KOPT-K1 (cell line): ENCODE measurements around the gene PCDH9.

Experiments
- H3K27ac ChIP-seq: fragments of 200-600 bp; sonication (generic); 2 replicates; pipeline ENCODE4 v1.5.1; 2016; ENCODE audit warnings: antibody characterized with exemption, mild to moderate bottlenecking, low read depth, low read length; ENCODE audit not compliant: poor library complexity, severe bottlenecking
- H3K36me3 ChIP-seq: fragments of 200-600 bp; sonication (generic); 2 replicates; pipeline ENCODE4 v1.5.1; 2017; ENCODE audit warnings: antibody characterized with exemption, mild to moderate bottlenecking, low read length, moderate library complexity; ENCODE audit not compliant: insufficient read depth
- H3K9me3 ChIP-seq: fragments of 200-600 bp; sonication (generic); 2 replicates; pipeline ENCODE4 v1.5.1; 2017; ENCODE audit warnings: antibody characterized with exemption, low read length, mild to moderate bottlenecking; ENCODE audit not compliant: insufficient read depth, poor library complexity, severe bottlenecking

Gene PCDH9

DNA sequence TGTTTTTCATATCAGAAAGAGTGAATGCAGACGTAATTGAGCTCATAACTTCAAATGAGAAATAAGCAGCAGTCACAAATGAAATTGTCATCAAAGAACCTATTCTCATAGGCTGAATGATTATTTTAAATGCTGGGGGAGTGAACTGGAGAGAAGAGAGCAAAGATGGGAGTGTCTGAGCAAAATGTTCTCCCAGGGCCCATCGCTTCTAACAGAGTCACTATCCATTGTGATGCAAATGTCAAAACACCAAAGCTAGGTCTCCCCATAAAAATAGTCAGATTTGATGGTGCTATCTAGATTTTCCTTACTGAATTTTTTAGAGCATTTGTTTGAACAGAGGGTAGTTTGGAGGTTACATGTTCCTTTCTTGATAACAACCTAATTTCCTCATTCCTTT is 278.7 kb downstream of the PCDH9 start:
- H3K27ac ChIP-seq, result no peak overlapping the region
- no peaks in the 10 kb centered on the region for H3K9me3 ChIP-seq
- no peaks in the 10 kb centered on the region for H3K36me3 ChIP-seq

DNA sequence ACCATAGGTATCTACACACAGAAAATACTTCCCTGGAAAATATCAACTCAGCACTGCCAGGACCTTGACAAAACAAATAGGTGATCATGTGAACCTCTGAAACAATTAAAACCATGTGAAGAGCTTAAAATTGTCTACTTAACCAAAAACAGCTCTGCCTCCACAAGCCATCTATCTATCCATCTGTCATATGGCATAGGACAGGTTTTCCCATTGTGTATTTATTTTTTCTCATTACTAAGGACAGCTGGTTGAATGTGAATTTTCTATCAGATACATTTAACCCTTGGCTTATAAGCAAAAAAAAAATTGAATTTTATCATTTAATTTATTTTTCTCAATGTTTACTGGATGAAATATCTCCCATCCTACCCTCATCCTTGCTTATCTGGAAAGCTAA is 279.5 kb downstream of the PCDH9 start:
- H3K36me3 ChIP-seq, result no peaks in the 10 kb centered on the region
- H3K9me3 ChIP-seq, result no peaks in the 10 kb centered on the region
- no peak overlapping the region for H3K27ac ChIP-seq

DNA sequence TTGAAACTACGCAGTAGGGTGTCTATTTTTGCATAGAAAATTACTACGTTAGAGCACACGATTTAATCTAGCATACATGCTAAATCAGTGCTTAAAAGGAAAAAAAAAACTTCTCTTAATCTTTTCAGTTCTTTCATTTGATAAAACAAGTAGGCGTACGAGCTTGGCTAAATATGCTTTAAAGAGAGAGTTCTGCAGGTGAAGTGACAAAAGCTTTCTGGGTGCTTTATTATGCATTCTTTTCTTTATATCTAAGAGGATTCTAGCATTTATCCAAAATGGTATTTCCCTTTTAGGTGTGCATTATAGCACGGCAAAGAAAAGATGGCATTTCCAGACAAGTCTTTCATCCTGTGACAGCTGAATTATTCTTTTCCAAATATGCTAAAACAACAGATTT is 281.2 kb downstream of the PCDH9 start:
- Histone ChIP-seq H3K36me3 (no peaks in the 10 kb centered on the region), H3K27ac (no peak overlapping the region), H3K9me3 (no peaks in the 10 kb centered on the region)

DNA sequence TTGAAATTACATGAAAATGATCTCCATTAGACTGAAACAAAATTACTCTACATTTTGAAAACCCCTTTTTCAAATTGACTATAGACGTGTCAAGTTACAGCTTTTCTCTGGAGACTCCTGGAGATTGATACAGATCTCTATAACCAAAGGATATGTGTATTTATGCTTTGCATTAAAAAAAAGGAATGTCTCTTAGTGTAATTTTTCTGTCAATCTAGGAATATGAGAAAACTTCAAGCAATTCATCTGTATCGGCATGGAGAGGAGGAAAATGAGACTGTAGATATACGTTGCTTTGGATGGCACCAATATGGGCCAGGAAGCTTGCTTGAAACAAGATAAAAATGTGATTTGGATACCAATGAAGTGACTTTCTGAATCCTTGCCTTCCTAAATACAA is 286.6 kb downstream of the PCDH9 start:
- H3K9me3 ChIP-seq, result no peaks in the 10 kb centered on the region
- H3K36me3 ChIP-seq, result no peaks in the 10 kb centered on the region
- no peak overlapping the region for H3K27ac ChIP-seq

DNA sequence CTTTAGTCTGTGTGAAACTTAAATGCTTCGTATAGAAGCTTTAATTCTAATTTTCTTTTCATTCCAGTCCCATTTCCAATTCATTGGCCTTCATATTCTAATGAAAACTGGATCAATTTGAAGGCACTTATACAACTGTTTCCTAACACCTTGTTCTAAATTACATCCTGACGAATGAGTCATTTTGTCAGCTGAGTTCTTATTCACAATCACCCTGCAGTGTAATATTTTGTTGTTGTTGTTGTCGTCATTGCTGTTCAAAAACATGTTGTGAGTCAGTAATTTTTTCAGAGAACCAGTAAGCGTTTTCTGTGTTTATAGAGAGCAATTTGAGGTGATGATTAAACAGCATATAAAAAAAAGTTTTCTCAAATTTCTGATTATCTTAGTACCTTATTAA is 290.0 kb downstream of the PCDH9 start:
- Histone ChIP-seq H3K9me3 (no peaks in the 10 kb centered on the region), H3K27ac (no peak overlapping the region), H3K36me3 (no peaks in the 10 kb centered on the region)

DNA sequence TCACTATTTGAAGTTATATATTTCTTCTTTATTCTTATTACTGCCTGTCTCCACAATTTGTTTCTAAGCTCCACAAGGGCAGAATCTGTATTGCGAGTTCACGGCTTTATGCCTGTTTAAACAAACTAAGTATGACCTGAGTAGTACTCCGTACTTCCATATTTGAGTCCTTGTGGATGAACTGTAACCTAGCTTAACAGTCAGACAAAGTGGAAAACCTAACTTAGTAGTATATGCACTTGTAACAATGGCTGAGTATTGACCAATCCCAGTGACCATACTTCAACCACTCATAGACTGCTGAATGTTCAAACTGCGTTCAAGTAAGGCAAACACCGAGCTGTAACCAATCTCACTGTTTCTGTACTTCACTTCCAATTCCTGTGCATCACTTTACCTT is 292.7 kb downstream of the PCDH9 start:
- Histone ChIP-seq H3K9me3 (no peaks in the 10 kb centered on the region), H3K27ac (no peak overlapping the region), H3K36me3 (no peaks in the 10 kb centered on the region)

DNA sequence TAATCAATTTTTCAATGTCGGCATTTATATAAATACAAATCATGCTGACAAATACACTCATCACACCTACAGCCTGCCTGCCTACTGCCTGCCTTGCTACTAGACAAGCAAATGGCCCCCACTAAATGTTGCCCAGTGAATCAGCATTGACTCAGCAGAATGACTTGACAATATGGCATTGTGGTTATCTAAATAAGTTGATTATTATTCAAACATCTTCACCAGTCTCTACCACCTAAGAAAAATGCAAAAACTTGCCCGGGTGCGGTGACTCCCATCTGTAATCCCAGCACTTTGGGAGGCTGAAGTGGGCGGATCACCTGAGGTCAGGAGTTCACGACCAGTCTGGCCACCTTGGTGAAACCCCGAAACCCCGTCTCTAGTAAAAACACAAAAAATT is 296.1 kb downstream of the PCDH9 start:
- Histone ChIP-seq H3K36me3 (no peaks in the 10 kb centered on the region), H3K9me3 (no peaks in the 10 kb centered on the region), H3K27ac (no peak overlapping the region)

DNA sequence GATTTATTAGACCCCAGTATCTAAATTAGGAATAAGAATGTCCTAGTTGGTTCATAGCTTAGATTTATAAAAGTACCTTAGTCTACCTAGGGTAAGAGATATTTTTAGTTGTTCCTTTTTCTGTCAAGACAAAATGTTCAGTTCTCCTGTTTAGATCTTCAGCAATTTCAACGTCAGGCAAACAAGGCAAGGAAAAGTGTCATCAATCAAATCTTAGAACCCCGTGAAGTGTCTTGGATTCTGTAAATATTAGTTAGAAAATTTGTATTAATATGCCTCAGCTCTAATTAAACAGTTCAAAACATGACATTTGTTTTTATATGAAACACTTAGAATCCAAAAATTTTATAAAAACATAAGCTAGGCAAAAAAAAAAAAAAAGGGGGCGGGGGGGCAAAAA is 296.6 kb downstream of the PCDH9 start:
- no peaks in the 10 kb centered on the region for H3K9me3 ChIP-seq
- no peak overlapping the region for H3K27ac ChIP-seq
- no peaks in the 10 kb centered on the region for H3K36me3 ChIP-seq

DNA sequence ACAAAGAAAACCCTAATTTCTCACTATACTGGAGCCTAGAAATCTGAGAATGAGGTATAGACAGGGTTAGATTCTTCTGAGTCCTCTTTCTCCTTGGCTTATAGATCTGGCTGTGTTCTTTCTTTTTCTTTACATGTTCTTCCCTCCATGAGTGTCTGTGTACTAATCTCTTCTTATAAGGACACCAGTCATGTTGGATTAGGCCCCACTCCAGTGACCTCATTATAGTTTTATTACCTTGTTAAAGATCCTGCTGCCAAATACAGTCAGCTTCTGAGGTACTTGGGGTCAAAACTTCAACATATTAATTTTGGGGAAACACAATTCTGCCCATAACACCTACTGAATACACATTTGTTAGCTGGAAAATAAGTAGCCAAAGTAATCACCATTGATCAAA is 302.6 kb downstream of the PCDH9 start:
- Histone ChIP-seq H3K36me3 (no peaks in the 10 kb centered on the region), H3K27ac (no peak overlapping the region), H3K9me3 (no peaks in the 10 kb centered on the region)

DNA sequence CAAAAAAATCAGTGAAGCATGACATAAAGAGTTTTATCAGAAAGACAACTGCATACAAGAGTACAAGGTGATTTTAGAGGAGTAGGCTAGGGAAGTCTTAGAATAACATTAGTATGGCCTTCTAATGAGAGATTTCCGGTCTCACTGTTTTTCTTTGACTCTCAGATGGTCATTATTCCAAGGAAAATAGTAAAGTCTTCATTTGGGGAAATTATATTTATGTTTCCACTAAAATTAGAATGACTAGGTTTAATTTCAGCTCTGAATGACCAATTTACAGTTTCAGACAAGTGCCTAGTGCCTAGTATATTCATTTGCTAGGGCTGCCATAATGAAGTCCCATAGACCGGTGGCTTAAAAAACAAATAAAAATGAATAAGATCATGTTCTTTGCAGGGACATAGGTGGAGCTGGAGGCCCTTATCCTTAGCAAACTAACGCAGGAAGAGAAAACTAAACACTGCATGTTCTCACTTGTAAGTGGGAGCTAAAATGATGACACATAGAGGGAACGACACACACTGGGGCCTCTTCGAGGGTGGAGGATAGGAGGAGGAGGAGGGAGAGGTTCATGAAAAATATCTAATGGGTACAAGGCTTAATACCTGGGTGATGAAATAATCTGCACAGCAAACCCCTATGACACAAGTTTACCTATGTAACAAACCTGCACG is 303.1 kb downstream of the PCDH9 start:
- no peaks in the 10 kb centered on the region for H3K36me3 ChIP-seq
- H3K27ac ChIP-seq, result no peak overlapping the region
- no peaks in the 10 kb centered on the region for H3K9me3 ChIP-seq

DNA sequence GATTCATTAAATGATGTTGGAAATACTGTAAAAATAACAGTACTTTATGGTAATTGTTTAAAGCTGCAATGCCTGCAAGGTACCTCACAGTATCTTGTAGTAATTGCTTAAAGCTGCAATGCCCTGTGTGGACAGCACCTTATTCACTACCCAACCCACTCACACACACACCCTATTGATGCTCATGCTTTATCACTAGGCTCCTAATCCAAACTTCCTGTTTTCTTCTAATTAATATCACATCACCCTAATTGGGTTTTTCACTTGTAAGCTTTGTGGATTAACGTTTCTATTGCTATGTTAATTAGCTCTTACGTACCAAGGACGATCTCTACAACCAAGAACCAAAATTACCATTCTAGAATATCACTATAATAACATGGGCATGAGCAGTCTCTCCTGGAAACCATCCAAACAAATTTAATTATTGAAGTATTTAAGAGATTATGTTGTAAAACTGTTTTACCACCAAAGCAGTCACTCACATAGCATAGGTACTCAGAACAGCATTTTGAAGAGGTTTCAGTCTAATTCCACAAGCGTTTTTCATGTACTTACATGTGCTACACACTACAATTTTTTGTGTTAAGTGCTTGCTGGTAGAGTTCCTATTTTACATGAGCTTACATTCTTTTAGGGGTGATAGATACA is 303.8 kb downstream of the PCDH9 start:
- Histone ChIP-seq H3K9me3 (no peaks in the 10 kb centered on the region), H3K27ac (no peak overlapping the region), H3K36me3 (no peaks in the 10 kb centered on the region)

DNA sequence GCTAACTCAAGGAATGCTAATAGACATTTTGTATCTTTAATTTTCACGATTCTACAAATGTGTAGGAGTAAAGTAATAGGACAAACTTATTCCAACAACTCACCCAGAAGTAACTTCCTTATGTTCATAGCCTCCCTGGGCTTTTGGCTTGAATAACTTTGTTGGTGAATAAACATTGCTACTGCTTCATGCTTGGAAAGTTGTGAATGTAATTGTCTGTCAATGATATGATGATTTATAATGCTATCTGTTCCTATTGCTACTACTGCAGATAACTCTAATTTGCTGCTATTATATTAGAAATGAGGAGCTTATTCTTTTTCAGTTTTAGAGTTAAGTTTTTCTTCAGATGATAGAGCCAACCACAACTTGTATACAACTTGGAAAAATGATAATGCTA is 307.7 kb downstream of the PCDH9 start:
- Histone ChIP-seq H3K27ac (no peak overlapping the region), H3K9me3 (no peaks in the 10 kb centered on the region), H3K36me3 (no peaks in the 10 kb centered on the region)

DNA sequence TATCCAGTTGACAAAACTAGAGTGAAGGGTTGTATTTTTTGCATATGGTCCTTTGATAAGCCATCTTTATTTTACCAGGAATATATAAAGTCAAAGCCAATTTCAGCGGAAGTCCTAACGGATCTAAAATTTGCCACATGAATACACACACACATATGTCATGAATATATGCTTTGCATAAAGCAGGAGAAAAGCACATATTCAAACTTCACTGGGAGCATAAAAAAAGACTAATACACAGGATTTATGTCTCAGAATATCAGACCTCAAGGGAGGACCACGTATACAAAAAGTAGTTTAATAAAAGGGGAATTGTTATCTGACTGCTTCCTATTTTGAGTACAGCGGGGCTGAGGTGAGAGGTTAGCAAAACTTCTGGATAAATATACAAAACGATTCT is 308.7 kb downstream of the PCDH9 start:
- Histone ChIP-seq H3K27ac (no peak overlapping the region), H3K9me3 (no peaks in the 10 kb centered on the region), H3K36me3 (no peaks in the 10 kb centered on the region)

DNA sequence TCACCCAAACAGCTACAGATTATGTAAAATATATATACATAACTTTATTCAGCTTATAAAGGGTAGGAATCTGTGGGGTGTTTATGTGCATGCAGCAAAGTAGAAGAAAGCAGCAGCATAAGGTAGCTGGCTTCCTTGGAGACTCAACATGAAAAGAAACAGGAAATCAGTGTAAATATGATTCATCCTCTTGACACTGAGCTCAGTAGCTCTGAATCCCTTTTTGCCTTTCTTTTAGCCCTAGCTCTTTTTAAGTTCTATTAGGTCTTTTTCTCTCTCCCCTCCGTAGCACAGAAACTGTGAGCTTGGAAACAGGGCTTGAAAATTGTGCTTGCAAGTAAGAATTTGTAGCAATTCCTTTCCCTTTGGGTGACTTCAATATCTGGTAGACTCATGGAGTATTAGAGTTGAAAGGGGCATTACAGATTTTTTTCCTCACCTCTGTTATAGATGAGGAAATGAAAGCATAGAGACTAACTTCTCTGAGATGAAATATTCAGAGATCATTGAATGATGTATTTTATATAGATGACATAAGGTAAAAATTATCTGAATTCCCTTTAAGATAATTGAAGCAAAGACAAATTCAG is 314.4 kb downstream of the PCDH9 start:
- no peaks in the 10 kb centered on the region for H3K36me3 ChIP-seq
- H3K9me3 ChIP-seq, result no peaks in the 10 kb centered on the region
- H3K27ac ChIP-seq, result no peak overlapping the region

DNA sequence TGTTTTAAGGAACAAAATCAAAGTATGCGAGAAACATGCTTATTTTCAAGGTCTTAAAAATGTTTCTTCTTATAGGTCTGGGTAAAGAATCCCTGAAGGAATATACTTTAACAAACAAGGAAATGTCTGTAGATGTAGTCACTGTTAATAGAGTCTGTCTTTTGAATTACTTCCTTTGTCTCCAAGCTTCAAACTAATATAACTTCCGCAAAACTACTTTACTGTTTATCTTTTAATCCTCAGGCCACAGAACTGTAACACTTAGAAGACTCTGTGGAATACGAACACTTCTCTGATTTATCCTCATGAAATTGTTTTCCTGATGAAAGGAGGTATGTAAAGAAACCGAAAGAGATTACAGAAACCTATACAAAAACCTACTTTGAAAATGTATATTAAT is 316.0 kb downstream of the PCDH9 start:
- H3K9me3 ChIP-seq, result no peaks in the 10 kb centered on the region
- H3K36me3 ChIP-seq, result no peaks in the 10 kb centered on the region
- no peak overlapping the region for H3K27ac ChIP-seq

DNA sequence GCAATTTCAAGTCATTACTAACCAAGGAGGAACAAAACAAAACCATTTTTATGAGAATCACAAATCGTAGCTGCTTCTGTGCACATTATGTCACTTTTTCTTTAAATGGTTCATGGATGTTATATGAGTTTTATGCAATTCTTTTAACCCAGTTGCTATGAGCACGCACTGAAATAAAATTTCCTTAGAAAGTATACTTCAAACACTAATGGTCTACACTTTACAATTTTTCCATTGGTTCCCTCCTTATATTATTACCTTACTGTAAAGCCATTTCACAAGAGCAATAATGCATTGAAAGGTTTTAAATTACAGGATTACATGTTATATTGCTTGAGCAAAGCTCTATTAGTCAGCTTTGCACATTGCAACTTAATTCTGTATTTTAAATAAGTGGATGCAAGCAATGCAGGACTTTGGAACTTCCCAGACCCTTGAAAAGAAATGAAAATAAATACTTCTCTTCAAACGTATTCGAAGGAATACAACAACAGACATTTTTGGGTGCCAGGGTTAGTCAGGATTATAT is 318.7 kb downstream of the PCDH9 start:
- no peak overlapping the region for H3K27ac ChIP-seq
- no peaks in the 10 kb centered on the region for H3K36me3 ChIP-seq
- no peaks in the 10 kb centered on the region for H3K9me3 ChIP-seq
